Gastroesophageal sphincter (tissue), 4 donors: ENCODE results near the gene TSPAN9. TPM values are rescaled to one million over a fixed set of nuclear protein-coding genes. Genes with fewer than 3 reads are reported as not detected.

Source experiments
- ATAC-seq: fragments of 150-250 bp; one replicate; pipeline ENCODE4 v1.9.1; 2016; ENCODE audit warnings: mild to moderate bottlenecking, moderate library complexity
- H3K27ac ChIP-seq, 4 donors: fragments of 200-600 bp; sonication (generic) in 3 of 4; 1 replicate in 3 of 4; 2 replicates in 1 of 4; pipeline ENCODE4 v1.5.1; 2016 to 2019
- H3K27me3 ChIP-seq: fragments of 200-600 bp; sonication (generic); one replicate; pipeline ENCODE4 v1.5.1; 2019
- H3K36me3 ChIP-seq, 2 donors: fragments of 200-600 bp; sonication (generic); one replicate each; pipeline ENCODE4 v1.5.1; 2019; ENCODE audit warnings: control low read depth in 1 of 2
- H3K4me1 ChIP-seq, 3 donors: fragments of 200-600 bp; sonication (generic); 1 replicate in 2 of 3; 2 replicates in 1 of 3; pipeline ENCODE4 v1.5.1; 2016 to 2019; ENCODE audit warnings: control low read depth in 2 of 3
- H3K4me3 ChIP-seq, 2 donors: fragments of 200-600 bp; sonication (generic); one replicate each; pipeline ENCODE4 v1.5.1; 2019; ENCODE audit warnings: mild to moderate bottlenecking in 1 of 2, moderate library complexity in 1 of 2
- H3K9me3 ChIP-seq, 3 donors: fragments of 200-600 bp; sonication (generic); one replicate each; pipeline ENCODE4 v1.5.1; 2017 to 2019; ENCODE audit warnings: control low read depth in 2 of 3
- CTCF ChIP-seq, 4 experiments: fragments of 200-600 bp in 2 of 4; fragments of 450-650 bp in 2 of 4; sonication (generic) in 1 of 4; IDR thresholded peaks; one replicate each; pipeline ENCODE4 v1.5.1; 2017 to 2019; ENCODE audit warnings: antibody characterized with exemption in 4 of 4, mild to moderate bottlenecking in 2 of 4, moderate library complexity in 2 of 4
- EP300 ChIP-seq: sonication (generic); formaldehyde crosslinking; IDR thresholded peaks from one replicate; pipeline ENCODE4 v1.6.1; 2017; ENCODE audit warnings: antibody characterized with exemption, mild to moderate bottlenecking
- POLR2A ChIP-seq, 2 donors: fragments of 450-650 bp; IDR thresholded peaks; one replicate each; pipeline ENCODE4 v1.6.1; 2017; ENCODE audit warnings: antibody characterized with exemption in 2 of 2, mild to moderate bottlenecking in 2 of 2, moderate library complexity in 1 of 2
- POLR2AphosphoS5 ChIP-seq: sonication (generic); formaldehyde crosslinking; IDR thresholded peaks from one replicate; pipeline ENCODE4 v1.6.1; 2017; ENCODE audit warnings: antibody characterized with exemption
- WGBS, 2 donors: methylation state at CpG; one replicate each; pipeline ENCODE4 v1.1.5; 2018; ENCODE audit warnings: low coverage in 1 of 2; 5-methylcytosine and 5-hydroxymethylcytosine counted together
- total RNA-seq, 4 donors: library from RNA; depleted of rRNA; stranded (reverse); fragments of >200 nt; gene quantifications; one replicate each; pipeline ENCODE4 v1.1.0, GENCODE V29; 2016

Gene TSPAN9
- total RNA-seq, 4 donors from 2014 or later = 19.5 to 30.2 (median 26.0) TPM

GRCh38 chr12:3233797-3234196 lies 156.6 kb downstream of the TSPAN9 start:
- no peak for ATAC-seq
- 33 to 41% methylated on average over 5 of the region's 5 CpGs for WGBS, 2 donors

GRCh38 chr12:3236345-3237187 lies 159.4 kb downstream of the TSPAN9 start:
- H3K27ac ChIP-seq = peak overlapping the region in 1 of 4 donors; percentile 16
- WGBS, 2 donors = 46 to 66% methylated on average over 3 to 6 of the region's 16 CpGs
- ATAC-seq = peak; percentile 77
- no peak overlapping the region for H3K4me3 ChIP-seq
- peaks cover 0 to 2% of the 10 kb centered on the region in 2 donors for H3K36me3 ChIP-seq
- H3K9me3 ChIP-seq = no peaks in the 10 kb centered on the region
- no peaks in the 10 kb centered on the region for H3K27me3 ChIP-seq
- TF ChIP-seq CTCF (IDR thresholded peaks at IDR 0.05) (no peak), POLR2AphosphoS5 (peak; percentile 16)
- H3K4me1 ChIP-seq = peaks cover 0 to 6% (median 0%) of the 10 kb centered on the region in 3 donors

More at GRCh38 chr12:3233797-3234196, 156.6 kb downstream of the TSPAN9 start:
- TF ChIP-seq CTCF (IDR thresholded peaks at IDR 0.05) (no peak), EP300 (no peak), POLR2A (IDR thresholded peaks at IDR 0.05) (no peak), POLR2AphosphoS5 (no peak)
- Histone ChIP-seq H3K27me3 (no peaks in the 10 kb centered on the region), H3K4me1 (peaks cover 0 to 6% (median 0%) of the 10 kb centered on the region in 3 donors), H3K9me3 (no peaks in the 10 kb centered on the region), H3K27ac (no peak overlapping the region), H3K36me3 (peaks cover 0 to 11% of the 10 kb centered on the region in 2 donors), H3K4me3 (no peak overlapping the region)

- 85 to 96% methylated on average over 9 of the region's 11 CpGs for WGBS, 2 donors
- TF ChIP-seq EP300 (no peak), POLR2A (IDR thresholded peaks at IDR 0.05) (no peak), CTCF (IDR thresholded peaks at IDR 0.05) (no peak), POLR2AphosphoS5 (no peak)
- H3K27ac ChIP-seq = no peak overlapping the region
- peaks cover 0 to 6% (median 0%) of the 10 kb centered on the region in 3 donors for H3K4me1 ChIP-seq
- no peak overlapping the region for H3K4me3 ChIP-seq
- ATAC-seq = no peak
- no peaks in the 10 kb centered on the region for H3K27me3 ChIP-seq
- no peaks in the 10 kb centered on the region for H3K36me3 ChIP-seq
- no peaks in the 10 kb centered on the region for H3K9me3 ChIP-seq
Measured at GRCh38 chr12:3238196-3238595, 161.0 kb downstream of the TSPAN9 start.

- Histone ChIP-seq H3K4me3 (no peak overlapping the region), H3K27ac (no peak overlapping the region), H3K9me3 (no peaks in the 10 kb centered on the region), H3K27me3 (no peaks in the 10 kb centered on the region), H3K4me1 (peaks cover 0 to 3% (median 0%) of the 10 kb centered on the region in 3 donors), H3K36me3 (peaks cover 0 to 7% of the 10 kb centered on the region in 2 donors)
- 88% methylated on average over 2 of the region's 15 CpGs; no CpG with 5 or more reads in 1 of the 2 donors for WGBS, 2 donors
- no peak for ATAC-seq
- TF ChIP-seq CTCF (IDR thresholded peaks at IDR 0.05) = no peak
- no peak for TF ChIP-seq EP300
- TF ChIP-seq POLR2AphosphoS5 = no peak
- no peak for TF ChIP-seq POLR2A (IDR thresholded peaks at IDR 0.05)
Measured at GRCh38 chr12:3241621-3242020, 164.4 kb downstream of the TSPAN9 start.
